GM19025 (cell line): Measurements from ENCODE around the gene HNRNPC.
"Not testable (repeated sequence)": the region's sequence is repeated elsewhere in the genome, so short reads cannot be mapped to it uniquely, and the experiment has no call there.

ENCODE experiments used
- ATAC-seq: cut with Tn5 transposase; IDR thresholded peaks from one replicate; pipeline ENCODE4 v1.9.1; 2021; ENCODE audit warnings: mild to moderate bottlenecking, low read depth, moderate library complexity; ENCODE audit not compliant: unreplicated experiment

Gene HNRNPC

GRCh38 chr14:21215130-21215878, 53.9 kb downstream of the HNRNPC start:
- no peak for ATAC-seq

GRCh38 chr14:21213652-21214051, 55.6 kb downstream of the HNRNPC start:
- no peak for ATAC-seq

- not testable (repeated sequence) for ATAC-seq
Observed at GRCh38 chr14:21212824-21213223, 56.4 kb downstream of the HNRNPC start.

GRCh38 chr14:21211509-21211908, 57.7 kb downstream of the HNRNPC start:
- ATAC-seq = no peak

- no peak for ATAC-seq
Observed at GRCh38 chr14:21210023-21210422, 59.2 kb downstream of the HNRNPC start.

- no peak for ATAC-seq
Observed at GRCh38 chr14:21209185-21209584, 60.1 kb downstream of the HNRNPC start.

GRCh38 chr14:21208554-21208953, 60.7 kb downstream of the HNRNPC start:
- ATAC-seq = no peak

- ATAC-seq = no peak
Observed at GRCh38 chr14:21206753-21207684, 62.2 kb downstream of the HNRNPC start.

- no peak for ATAC-seq
Observed at GRCh38 chr14:21205678-21206581, 63.3 kb downstream of the HNRNPC start.

GRCh38 chr14:21205026-21205677, 64.1 kb downstream of the HNRNPC start:
- no peak for ATAC-seq

- ATAC-seq = no peak
Observed at GRCh38 chr14:21204167-21205025, 64.8 kb downstream of the HNRNPC start.

GRCh38 chr14:21203470-21204166, 65.6 kb downstream of the HNRNPC start:
- no peak for ATAC-seq

GRCh38 chr14:21202463-21203358, 66.5 kb downstream of the HNRNPC start:
- no peak for ATAC-seq

- ATAC-seq = no peak
Observed at GRCh38 chr14:21201732-21202462, 67.3 kb downstream of the HNRNPC start.

GRCh38 chr14:21200752-21201461, 68.3 kb downstream of the HNRNPC start:
- no peak for ATAC-seq
